OCI-LY1 (cell line): Measurements from ENCODE around the gene DIP2B.

Experiments
- CTCF ChIP-seq: fragments of 200-600 bp; sonication (generic), shearing (Covaris generic); IDR thresholded peaks from 2 replicates; pipeline ENCODE4 v1.5.1; 2017; ENCODE audit warnings: mild to moderate bottlenecking, antibody characterized with exemption, low read length, moderate library complexity, mixed read lengths
- EZH2 ChIP-seq: fragments of 200-600 bp; sonication (generic), shearing (Covaris generic); IDR thresholded peaks from 2 replicates; pipeline ENCODE4 v1.8.0; 2017; ENCODE audit warnings: borderline replicate concordance, mixed run types, mild to moderate bottlenecking, antibody characterized with exemption, low read length, moderate library complexity, mixed read lengths

- no peak for TF ChIP-seq CTCF
- TF ChIP-seq EZH2 = no peak
Observed at GRCh38 chr12:50536831-50537537, 32.2 kb downstream of the DIP2B start.
